Measurements from ENCODE around the gene TMEM123.
A peak's percentile ranks its signal among the peaks of the same experiment; 100 is the strongest.

Gene TMEM123

GRCh38 chr11:102452461-102453301 lies at the start of gene TMEM123:
TSS of gene TMEM123 (minus strand) at chr11:102452765. CDS start at chr11:102452623, 142 bp downstream.
- peak; percentile 85 for DNase-seq

GRCh38 chr11:102500829-102501228 lies 48.3 kb upstream of the TMEM123 start:
- no peak for DNase-seq

- no peak for DNase-seq
Measured at GRCh38 chr11:102499931-102500330, 47.4 kb upstream of the TMEM123 start.

GRCh38 chr11:102499151-102499550 lies 46.6 kb upstream of the TMEM123 start:
- no peak for DNase-seq

GRCh38 chr11:102497061-102497460 lies 44.5 kb upstream of the TMEM123 start:
- no peak for DNase-seq

GRCh38 chr11:102495161-102496042 lies 42.8 kb upstream of the TMEM123 start:
- DNase-seq, result peak; percentile 61

- DNase-seq, result no peak
Measured at GRCh38 chr11:102494216-102494615, 41.7 kb upstream of the TMEM123 start.

GRCh38 chr11:102493524-102493923 lies 41.0 kb upstream of the TMEM123 start:
- DNase-seq, result no peak

GRCh38 chr11:102491969-102492368 lies 39.4 kb upstream of the TMEM123 start:
- no peak for DNase-seq

- DNase-seq, result no peak
Measured at GRCh38 chr11:102489186-102490145, 36.9 kb upstream of the TMEM123 start.

- DNase-seq, result no peak
Measured at GRCh38 chr11:102488208-102488607, 35.6 kb upstream of the TMEM123 start.

GRCh38 chr11:102487214-102487613 lies 34.6 kb upstream of the TMEM123 start:
- DNase-seq, result no peak

- no peak for DNase-seq
Measured at GRCh38 chr11:102486584-102486983, 34.0 kb upstream of the TMEM123 start.

GRCh38 chr11:102485095-102485722 lies 32.6 kb upstream of the TMEM123 start:
- no peak for DNase-seq

- no peak for DNase-seq
Measured at GRCh38 chr11:102482433-102482832, 29.9 kb upstream of the TMEM123 start.

- no peak for DNase-seq
Measured at GRCh38 chr11:102479733-102480132, 27.2 kb upstream of the TMEM123 start.

GRCh38 chr11:102478673-102479299 lies 26.2 kb upstream of the TMEM123 start:
- DNase-seq, result no peak

GRCh38 chr11:102476812-102477211 lies 24.2 kb upstream of the TMEM123 start:
- no peak for DNase-seq

- no peak for DNase-seq
Measured at GRCh38 chr11:102476069-102476468, 23.5 kb upstream of the TMEM123 start.

- DNase-seq, result no peak
Measured at GRCh38 chr11:102473543-102473942, 21.0 kb upstream of the TMEM123 start.

GRCh38 chr11:102472127-102472526 lies 19.6 kb upstream of the TMEM123 start:
- no peak for DNase-seq

- DNase-seq, result no peak
Measured at GRCh38 chr11:102471474-102471873, 18.9 kb upstream of the TMEM123 start.
